Endothelial cell of umbilical vein (primary cell): ENCODE data around the gene RSPH1. TPM values are rescaled to one million over a fixed set of nuclear protein-coding genes. Genes with fewer than 3 reads are reported as not detected.

Source experiments
- BruUV-seq: library from RNA; stranded (reverse); fragments of 400-500 nt; replicated peaks from 2 replicates; lab custom pipeline; 2021; lab: Mats Ljungman, UMichigan
- CTCF ChIA-PET: fragments of 300-600, 350-600 bp; sonication (Branson Sonifier 250); formaldehyde crosslinking; loops from one replicate; lab custom pipeline; 2021; ENCODE audit warnings: antibody characterized with exemption, inconsistent platforms; lab: Charles Lee
- POLR2A ChIA-PET: fragments of 300-600, 350-600 bp; sonication (Branson Sonifier 250); formaldehyde crosslinking; loops from one replicate; lab custom pipeline; 2021; ENCODE audit warnings: antibody characterized with exemption, inconsistent platforms; lab: Charles Lee
- DNase-seq: peaks from one replicate; pipeline ENCODE4 v3.0.0-alpha.2; 2011; ENCODE audit warnings: low read depth, low spot score
- FAIRE-seq: peaks from 2 replicates; lab custom pipeline; 2011; peaks lifted over from hg19 to GRCh38; lab: Jason Lieb, UNC
- H2AFZ ChIP-seq: 2 replicates; pipeline ENCODE4 v1.6.0; 2012; ENCODE audit warnings: low read depth, low read length, control low read depth, inconsistent platforms
- H3K27ac ChIP-seq: 2 replicates; pipeline ENCODE4 v1.5.1; 2011; ENCODE audit warnings: low read depth, mild to moderate bottlenecking, control low read depth, low read length, moderate library complexity; ENCODE audit not compliant: insufficient read depth
- H3K27me3 ChIP-seq, 2 experiments: 2 replicates each; pipeline versions ENCODE4 v1.6.0 to v1.6.1; 2011; ENCODE audit warnings: low read length in 2 of 2, mixed read lengths in 1 of 2; ENCODE audit not compliant: control insufficient read depth in 2 of 2, insufficient read depth in 2 of 2
- H3K36me3 ChIP-seq, 2 experiments: 2 replicates in 1 of 2; 3 replicates in 1 of 2; pipeline ENCODE4 v1.5.1; 2011; ENCODE audit warnings: low read length in 2 of 2, mild to moderate bottlenecking in 1 of 2, moderate library complexity in 1 of 2; ENCODE audit not compliant: control insufficient read depth in 2 of 2, insufficient read depth in 2 of 2; ENCODE audit errors: extremely low read depth in 1 of 2
- H3K4me1 ChIP-seq: 3 replicates; pipeline ENCODE4 v1.5.1; 2011; ENCODE audit warnings: mild to moderate bottlenecking, low read length; ENCODE audit not compliant: control insufficient read depth, insufficient read depth; ENCODE audit errors: extremely low read depth
- H3K4me2 ChIP-seq: 2 replicates; pipeline ENCODE4 v1.6.1; 2011; ENCODE audit warnings: low read length, control low read depth, mixed read lengths; ENCODE audit not compliant: insufficient read depth
- H3K4me3 ChIP-seq, 3 experiments: fragments of 200-600 bp in 1 of 3; sonication (generic), shearing (Covaris generic) in 1 of 3; replicated peaks in 1 of 3; 2 replicates each; pipeline ENCODE4 v1.5.1; 2011 to 2016; ENCODE audit warnings: control low read depth in 3 of 3, low read length in 3 of 3, mild to moderate bottlenecking in 2 of 3, inconsistent platforms in 1 of 3, low read depth in 1 of 3, moderate library complexity in 1 of 3; ENCODE audit not compliant: insufficient read depth in 1 of 3
- H3K79me2 ChIP-seq: 2 replicates; pipeline ENCODE4 v1.6.0; 2012; ENCODE audit warnings: low read length, inconsistent platforms; ENCODE audit not compliant: control insufficient read depth, insufficient read depth
- H3K9ac ChIP-seq: replicated peaks from 2 replicates; pipeline ENCODE3; 2011; ENCODE audit warnings: low read length, control low read depth; ENCODE audit not compliant: insufficient read depth; ENCODE audit errors: extremely low read depth
- H3K9me1 ChIP-seq: replicated peaks from 3 replicates; pipeline ENCODE4 v1.6.0; 2011; ENCODE audit warnings: mild to moderate bottlenecking, low read length; ENCODE audit not compliant: control insufficient read depth, insufficient read depth; ENCODE audit errors: extremely low read depth
- H3K9me3 ChIP-seq: replicated peaks from 2 replicates; pipeline ENCODE4 v1.5.1; 2012; ENCODE audit warnings: low read length, inconsistent platforms; ENCODE audit not compliant: control insufficient read depth, insufficient read depth
- H4K20me1 ChIP-seq: replicated peaks from 2 replicates; pipeline ENCODE3; 2011; ENCODE audit warnings: mild to moderate bottlenecking, low read length; ENCODE audit not compliant: control insufficient read depth, insufficient read depth; ENCODE audit errors: extremely low read depth
- EZH2 ChIP-seq: IDR thresholded peaks from 2 replicates; pipeline ENCODE4 v1.6.1; 2012; ENCODE audit warnings: borderline replicate concordance, low read depth, mild to moderate bottlenecking, moderate library complexity, low read length, inconsistent platforms; ENCODE audit not compliant: severe bottlenecking
- FOS ChIP-seq: IDR thresholded peaks from 2 replicates; pipeline ENCODE4 v1.6.1; 2011; ENCODE audit warnings: mild to moderate bottlenecking, low read length, moderate library complexity, borderline replicate concordance; ENCODE audit not compliant: insufficient read depth
- GATA2 ChIP-seq: IDR thresholded peaks from 2 replicates; pipeline ENCODE4 v1.7.0; 2011; ENCODE audit warnings: low read depth, mild to moderate bottlenecking, moderate library complexity, mixed read lengths, low read length; ENCODE audit not compliant: insufficient read length, insufficient read depth
- JUN ChIP-seq: IDR thresholded peaks from 2 replicates; pipeline ENCODE4 v1.6.1; 2011; ENCODE audit warnings: borderline replicate concordance, low read depth; ENCODE audit not compliant: insufficient read length, insufficient read depth
- MYC ChIP-seq: IDR thresholded peaks from one replicate; pipeline ENCODE4 v1.6.1; 2011; ENCODE audit warnings: mild to moderate bottlenecking, low read depth, low read length
- POLR2A ChIP-seq: IDR thresholded peaks from 2 replicates; pipeline ENCODE4 v1.6.1; 2012; ENCODE audit warnings: low read depth, mild to moderate bottlenecking, control low read depth, low read length
- POLR2AphosphoS5 ChIP-seq: IDR thresholded peaks from 2 replicates; pipeline ENCODE4 v1.6.1; 2012; ENCODE audit warnings: low read depth, mild to moderate bottlenecking, control low read depth, low read length, moderate library complexity; ENCODE audit not compliant: insufficient read depth
- dilution Hi-C: fragments of 300-500 bp; cut with MboI; formaldehyde crosslinking; loops from one replicate; pipeline ENCODE4 v1.15.0; 2019; ENCODE audit warnings: low sequenced_read_pairs; ENCODE audit not compliant: extremely low pct_ligation_motif_present
- intact Hi-C: fragments of 100-400 bp; cut with micrococcal nuclease; formaldehyde crosslinking; loops from one replicate; pipeline ENCODE4 v1.10.0; 2022
- polyA plus RNA-seq, 4 experiments: library from polyadenylated mRNA; depleted of rRNA in 3 of 4; stranded (reverse) in 3 of 4; unstranded in 1 of 4; fragments of >200 nt; gene quantifications; 2 replicates each; pipeline versions ENCODE4 v1.2.1 to v1.2.3, GENCODE V29; 2011 to 2012; ENCODE audit warnings: missing spikeins in 1 of 4
- total RNA-seq: library from RNA; stranded (reverse); gene quantifications from 2 replicates; pipeline ENCODE4 v1.2.3, GENCODE V29; 2021
- TF ChIP-seq, protein P1 (sequence below): IDR thresholded peaks from 2 replicates; pipeline ENCODE4 v1.6.1; 2011; ENCODE audit not compliant: insufficient read depth, insufficient read length
- TF ChIP-seq, protein P2 (sequence below), 2 donors: IDR thresholded peaks; 1 replicate in 1 of 2; 2 replicates in 1 of 2; pipeline ENCODE4 v1.5.1; 2011; ENCODE audit warnings: low read length in 2 of 2, mild to moderate bottlenecking in 2 of 2, moderate library complexity in 2 of 2, control low read depth in 1 of 2, inconsistent platforms in 1 of 2, low read depth in 1 of 2; ENCODE audit not compliant: insufficient read depth in 1 of 2; ENCODE audit errors: extremely low read depth in 1 of 2

The RSPH1 gene
- total and polyA plus RNA-seq, 2 donors (not counting 3 experiments of a cell fraction or from before 2014, with no cell fraction given): 0.08 TPM; not detected in 1

DNA sequence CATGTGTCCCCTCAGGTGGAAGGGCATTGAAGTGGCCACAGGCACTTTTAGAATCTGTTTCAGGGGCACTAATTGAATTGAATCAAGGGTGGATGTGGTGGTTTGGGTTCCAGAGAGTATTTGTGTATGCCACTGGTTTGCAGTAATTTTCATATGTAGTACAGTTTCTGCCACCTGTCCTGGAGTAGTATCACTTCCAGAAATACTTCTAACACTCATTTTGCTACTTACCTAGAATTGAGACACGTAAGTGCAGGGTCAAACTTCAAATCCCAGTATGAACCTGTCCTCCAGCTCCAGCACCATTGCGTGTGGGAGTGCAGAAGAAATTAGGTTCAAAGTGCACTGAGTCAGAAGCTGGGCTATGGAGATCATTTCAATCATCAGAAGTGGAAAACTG is 26.8 kb downstream of the RSPH1 start:
- dilution Hi-C loops (no loop called here), intact Hi-C loops (no loop called here)
- CTCF ChIA-PET: no interaction called here
- no peak overlapping the region for H3K27ac ChIP-seq
- no peaks in the 10 kb centered on the region for H3K9me3 ChIP-seq
- H3K4me3 ChIP-seq: no peak overlapping the region
- H3K27me3 ChIP-seq: peaks cover 2 to 4% of the 10 kb centered on the region in 2 experiments
- H3K9ac ChIP-seq: no peak overlapping the region
- BruUV-seq: no TSS peak
- POLR2A ChIA-PET: no interaction called here
- no peaks in the 10 kb centered on the region for H3K79me2 ChIP-seq
- no peak overlapping the region for H3K4me2 ChIP-seq
- no peaks in the 10 kb centered on the region for H4K20me1 ChIP-seq
- FAIRE-seq (no peak), DNase-seq (no peak)
- H3K9me1 ChIP-seq: no peaks in the 10 kb centered on the region
- H2AFZ ChIP-seq: no peak overlapping the region
- H3K36me3 ChIP-seq: no peaks in the 10 kb centered on the region
- TF ChIP-seq MYC (no peak), JUN (no peak), GATA2 (no peak), POLR2AphosphoS5 (no peak), EZH2 (no peak), POLR2A (no peak), FOS (no peak)
- TF ChIP-seq, protein P1, sequence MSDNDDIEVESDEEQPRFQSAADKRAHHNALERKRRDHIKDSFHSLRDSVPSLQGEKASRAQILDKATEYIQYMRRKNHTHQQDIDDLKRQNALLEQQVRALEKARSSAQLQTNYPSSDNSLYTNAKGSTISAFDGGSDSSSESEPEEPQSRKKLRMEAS: no peak
- TF ChIP-seq, protein P2, sequence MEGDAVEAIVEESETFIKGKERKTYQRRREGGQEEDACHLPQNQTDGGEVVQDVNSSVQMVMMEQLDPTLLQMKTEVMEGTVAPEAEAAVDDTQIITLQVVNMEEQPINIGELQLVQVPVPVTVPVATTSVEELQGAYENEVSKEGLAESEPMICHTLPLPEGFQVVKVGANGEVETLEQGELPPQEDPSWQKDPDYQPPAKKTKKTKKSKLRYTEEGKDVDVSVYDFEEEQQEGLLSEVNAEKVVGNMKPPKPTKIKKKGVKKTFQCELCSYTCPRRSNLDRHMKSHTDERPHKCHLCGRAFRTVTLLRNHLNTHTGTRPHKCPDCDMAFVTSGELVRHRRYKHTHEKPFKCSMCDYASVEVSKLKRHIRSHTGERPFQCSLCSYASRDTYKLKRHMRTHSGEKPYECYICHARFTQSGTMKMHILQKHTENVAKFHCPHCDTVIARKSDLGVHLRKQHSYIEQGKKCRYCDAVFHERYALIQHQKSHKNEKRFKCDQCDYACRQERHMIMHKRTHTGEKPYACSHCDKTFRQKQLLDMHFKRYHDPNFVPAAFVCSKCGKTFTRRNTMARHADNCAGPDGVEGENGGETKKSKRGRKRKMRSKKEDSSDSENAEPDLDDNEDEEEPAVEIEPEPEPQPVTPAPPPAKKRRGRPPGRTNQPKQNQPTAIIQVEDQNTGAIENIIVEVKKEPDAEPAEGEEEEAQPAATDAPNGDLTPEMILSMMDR (IDR thresholded peaks at IDR 0.05; ENCODE audit: extremely low read depth in 1 of 2, insufficient read depth in 1 of 2, low read depth in 1 of 2, low read length in 2 of 2): no peak
- peaks cover 9% of the 10 kb centered on the region for H3K4me1 ChIP-seq
